D721Med (cell line): ENCODE data around the gene SPEM3.
"Not testable (repeated sequence)": the region's sequence is repeated elsewhere in the genome, so short reads cannot be mapped to it uniquely, and the experiment has no call there.

Experiments
- DNase-seq: peaks from one replicate; pipeline ENCODE4 v3.0.0; 2011; ENCODE audit warnings: low spot score; ENCODE audit not compliant: insufficient read length
- FAIRE-seq: peaks from 2 replicates; lab custom pipeline; 2011; peaks lifted over from hg19 to GRCh38; lab: Jason Lieb, UNC
- CTCF ChIP-seq: IDR thresholded peaks from 2 replicates; pipeline ENCODE4 v1.5.1; 2012; ENCODE audit warnings: mild to moderate bottlenecking, control low read depth; ENCODE audit not compliant: insufficient read depth; ENCODE audit errors: missing control alignments

SPEM3 gene

GRCh38 chr17:7480089-7480384, 51.4 kb downstream of the SPEM3 start:
- TF ChIP-seq CTCF = no peak
- DNase-seq (no peak), FAIRE-seq (no peak)

DNA sequence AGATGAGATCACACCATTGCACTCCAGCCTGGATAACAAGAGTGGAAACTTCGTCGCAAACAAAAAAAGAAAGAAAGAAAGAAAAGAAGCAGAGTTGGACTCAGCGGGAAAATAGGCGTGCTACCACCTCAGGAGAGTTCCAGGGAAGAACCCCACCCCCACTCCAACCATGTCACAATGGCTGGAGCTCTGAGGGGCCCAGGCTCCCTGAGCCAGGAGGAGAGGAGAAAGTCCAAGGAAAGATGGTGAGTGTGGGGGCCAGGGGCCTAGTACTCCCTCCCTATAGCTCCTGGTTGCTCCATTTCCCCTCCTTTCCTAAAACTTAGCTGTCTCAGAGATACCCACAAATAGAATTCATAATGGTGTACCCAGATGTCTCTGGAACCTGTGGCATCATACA, 52.6 kb downstream of the SPEM3 start, which contains the start of gene SLC35G6:
TSS of gene SLC35G6 (plus strand) at position 172 of the 400 bp plus-strand sequence. CDS start at position 243, 71 bp downstream.
- not testable (repeated sequence) for DNase-seq, FAIRE-seq

DNA sequence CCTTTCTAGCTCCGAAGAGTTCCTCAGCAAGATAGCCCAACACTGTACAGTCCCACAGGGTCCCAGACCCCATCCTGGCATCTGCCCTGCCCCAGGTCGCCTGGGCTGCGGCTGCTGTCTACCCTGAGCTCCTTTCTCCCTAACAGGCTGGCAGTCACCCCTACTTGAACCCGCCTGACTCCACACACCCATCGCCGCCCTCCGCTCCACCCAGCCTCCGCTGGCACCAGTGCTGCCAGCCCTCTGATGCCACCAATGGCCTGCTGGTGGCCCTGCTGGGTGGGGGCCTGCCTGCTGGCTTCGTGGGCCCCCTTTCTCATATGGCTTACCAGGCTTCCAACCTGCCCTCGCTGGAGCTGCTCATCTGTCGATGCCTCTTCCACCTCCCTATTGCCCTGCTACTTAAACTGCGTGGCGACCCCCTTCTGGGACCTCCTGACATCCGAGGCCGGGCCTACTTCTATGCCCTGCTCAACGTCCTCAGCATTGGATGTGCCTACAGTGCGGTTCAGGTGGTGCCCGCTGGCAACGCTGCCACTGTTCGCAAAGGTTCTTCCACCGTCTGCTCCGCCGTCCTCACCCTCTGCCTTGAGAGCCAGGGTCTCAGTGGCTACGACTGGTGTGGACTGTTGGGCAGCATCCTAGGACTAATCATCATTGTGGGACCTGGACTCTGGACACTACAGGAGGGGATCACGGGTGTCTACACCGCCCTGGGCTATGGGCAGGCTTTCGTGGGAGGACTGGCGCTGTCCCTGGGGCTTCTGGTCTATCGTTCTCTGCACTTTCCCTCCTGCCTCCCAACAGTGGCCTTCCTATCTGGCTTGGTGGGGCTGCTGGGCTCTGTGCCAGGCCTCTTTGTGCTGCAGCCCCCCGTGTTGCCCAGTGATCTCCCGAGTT, 53.4 kb downstream of the SPEM3 start:
- not testable (repeated sequence) for DNase-seq, FAIRE-seq
